SHP77 (cell line): Measurements from ENCODE around the gene SPATA13.
"Not testable (repeated sequence)": the region's sequence is repeated elsewhere in the genome, so short reads cannot be mapped to it uniquely, and the experiment has no call there.

Experiments
- DNase-seq, 2 experiments: peaks; one replicate each; lab custom pipeline; 2025; lab: John Stamatoyannopoulos, UW

SPATA13 gene

DNA sequence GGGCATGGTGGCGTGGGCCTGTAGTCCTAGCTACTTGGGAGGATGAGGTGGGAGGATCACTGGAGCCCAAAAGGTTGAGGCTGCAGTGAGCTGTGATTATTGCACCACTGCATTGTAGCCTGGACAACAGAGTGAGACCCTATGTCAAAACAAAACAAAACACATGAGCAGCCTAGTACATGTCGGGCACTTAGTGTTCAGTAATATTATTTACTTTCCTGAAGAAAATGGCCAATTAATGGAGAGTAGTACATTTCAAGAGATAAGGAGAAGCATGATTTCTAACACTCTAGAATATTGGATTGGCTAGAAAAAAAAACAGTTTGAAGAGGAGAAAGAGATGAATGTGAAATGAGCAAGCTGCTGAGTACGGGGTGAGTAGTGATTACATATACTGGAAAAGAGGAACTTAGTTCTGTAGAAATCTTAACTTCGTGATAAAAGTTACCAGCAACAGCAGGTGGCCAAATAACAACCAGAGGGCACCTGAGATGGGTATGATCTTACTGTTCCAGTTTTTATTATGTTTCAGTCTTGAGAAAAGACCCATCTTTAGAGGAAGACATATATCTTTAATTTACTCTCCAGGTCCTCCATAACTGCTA lies 36.2 kb downstream of the SPATA13 start:
- no peak for DNase-seq

DNA sequence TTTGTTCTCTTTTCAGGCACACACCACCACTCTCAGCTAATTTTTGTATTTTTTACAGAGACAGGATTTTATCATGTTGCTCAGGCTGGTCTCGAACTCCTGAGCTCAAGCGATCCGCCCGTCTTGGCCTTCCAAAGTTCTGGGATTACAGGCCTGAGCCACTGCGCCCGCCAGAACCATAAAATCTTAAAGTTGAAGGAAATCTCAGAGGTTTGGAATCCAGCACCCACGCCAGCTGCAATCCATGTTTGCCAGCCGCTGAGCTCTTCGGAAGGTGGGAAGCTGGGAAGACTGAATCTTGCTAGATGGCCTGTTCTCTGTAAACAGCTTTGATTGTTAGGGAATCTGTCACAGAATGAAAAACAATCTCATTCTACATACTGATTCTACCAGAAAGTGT lies 38.5 kb downstream of the SPATA13 start:
- DNase-seq: no peak

DNA sequence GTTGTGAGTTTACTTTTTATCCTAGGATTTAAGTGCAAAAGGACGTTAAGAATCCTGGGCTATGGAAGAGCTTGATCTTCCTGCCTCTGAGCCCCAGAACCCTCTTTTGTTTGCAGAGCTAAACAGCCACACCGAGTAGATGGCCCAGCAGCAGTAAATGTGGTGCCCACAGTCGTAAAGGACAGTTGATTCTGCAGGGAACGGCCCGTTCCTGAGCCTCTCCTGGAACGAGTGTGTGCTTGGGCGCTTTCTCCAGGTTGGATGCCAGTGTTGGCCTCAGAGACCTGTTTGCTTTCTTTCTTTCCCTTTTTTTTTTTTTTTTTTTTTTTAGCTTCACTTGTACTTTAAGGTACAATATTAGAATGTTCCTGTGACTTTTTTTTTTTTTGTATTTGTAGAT lies 41.7 kb downstream of the SPATA13 start:
- DNase-seq: no peak

DNA sequence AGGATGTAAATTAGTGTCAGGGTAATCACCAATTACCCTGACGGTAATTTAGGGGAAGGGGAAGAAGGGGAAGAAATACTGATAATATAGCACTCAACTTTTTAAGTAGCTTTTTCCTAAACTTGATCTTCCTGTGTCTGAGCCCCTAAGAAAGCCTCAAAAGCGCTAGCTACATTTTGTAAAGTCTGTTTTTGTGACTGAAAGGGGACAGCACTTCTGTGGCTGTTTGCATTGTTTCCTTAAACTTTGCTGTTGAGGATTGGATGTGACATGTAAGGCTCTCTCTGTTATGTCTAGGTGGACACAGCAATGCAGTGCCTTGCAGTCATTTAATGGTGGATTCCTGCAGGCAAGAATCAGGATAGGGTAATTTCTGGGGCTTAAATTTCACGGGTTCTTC lies 42.8 kb downstream of the SPATA13 start:
- DNase-seq: no peak

DNA sequence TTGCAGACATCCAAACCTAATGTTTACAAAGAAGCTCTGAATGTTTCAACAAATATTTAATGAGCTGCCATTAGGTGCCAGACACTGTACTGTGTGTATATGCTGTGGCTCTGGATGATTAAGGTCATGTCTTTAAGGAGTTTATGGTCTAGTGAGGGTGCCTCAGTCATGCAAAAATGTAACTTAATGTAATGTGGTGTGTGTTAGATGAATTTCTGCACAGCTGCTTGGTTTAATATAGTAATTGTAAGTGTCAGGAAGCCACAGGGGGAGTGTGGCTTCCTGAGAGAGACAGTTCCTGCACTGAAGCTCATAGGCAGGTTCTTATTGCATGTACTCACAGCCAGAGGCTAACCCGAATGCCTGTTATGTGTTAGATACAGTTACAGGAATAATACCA lies 43.3 kb downstream of the SPATA13 start:
- no peak for DNase-seq

DNA sequence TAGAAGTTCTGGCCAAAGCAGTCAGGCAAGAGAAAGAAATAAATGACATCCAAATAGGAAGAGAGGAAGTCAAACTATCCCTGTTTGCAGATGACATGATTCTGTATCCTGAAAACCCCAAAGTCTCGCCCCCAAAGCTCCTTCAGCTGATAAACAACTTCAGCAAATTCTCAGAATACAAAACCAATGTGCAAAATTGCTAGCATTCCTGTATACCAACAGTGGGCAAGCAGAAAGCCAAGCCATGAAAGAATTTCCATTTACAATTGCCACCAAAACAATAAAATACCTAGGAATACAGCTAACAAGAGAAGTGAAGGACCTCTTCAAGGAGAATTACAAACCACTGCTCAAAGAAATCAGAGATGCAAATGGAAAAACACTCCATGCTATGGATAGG lies 44.6 kb downstream of the SPATA13 start:
- not testable (repeated sequence) for DNase-seq

DNA sequence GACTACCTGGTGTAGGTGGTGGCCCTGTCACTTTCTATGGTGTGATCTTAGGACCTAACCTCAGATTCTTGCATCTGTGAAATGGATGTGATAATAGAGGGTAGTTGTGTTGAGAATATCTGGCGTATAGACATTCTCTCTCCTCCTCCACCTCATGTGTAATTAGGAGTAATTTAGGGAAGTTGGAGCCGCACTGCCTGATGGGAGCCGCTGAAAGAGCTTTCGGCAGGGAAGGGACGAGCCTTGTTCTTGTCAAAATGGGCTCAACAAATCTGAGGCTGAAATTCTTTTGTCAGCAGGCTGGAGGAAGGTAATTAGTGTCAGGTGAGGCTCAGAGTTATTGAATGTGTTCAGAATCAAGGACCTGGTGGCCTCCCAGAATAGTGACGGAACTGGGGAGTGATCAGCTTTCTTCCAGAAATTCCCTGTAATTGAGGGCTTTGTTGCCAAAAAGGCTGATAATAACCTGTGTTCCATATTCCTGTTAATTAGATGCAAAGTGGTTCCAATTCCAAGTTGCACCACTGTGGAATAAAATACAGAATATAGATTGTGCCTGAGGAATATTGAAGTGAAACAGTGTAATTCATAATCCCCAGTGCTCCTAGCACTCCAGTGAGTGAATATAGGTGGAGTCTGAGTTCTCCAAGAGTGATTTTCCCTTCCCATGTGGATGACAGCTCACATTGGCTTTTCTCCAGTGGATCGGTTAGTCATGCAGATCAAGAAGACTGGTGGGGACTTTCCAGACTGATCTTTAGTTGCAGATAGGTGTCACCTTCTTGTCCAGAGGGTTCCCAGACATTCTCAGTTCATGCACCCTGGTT lies 47.5 kb downstream of the SPATA13 start:
- no peak for DNase-seq

DNA sequence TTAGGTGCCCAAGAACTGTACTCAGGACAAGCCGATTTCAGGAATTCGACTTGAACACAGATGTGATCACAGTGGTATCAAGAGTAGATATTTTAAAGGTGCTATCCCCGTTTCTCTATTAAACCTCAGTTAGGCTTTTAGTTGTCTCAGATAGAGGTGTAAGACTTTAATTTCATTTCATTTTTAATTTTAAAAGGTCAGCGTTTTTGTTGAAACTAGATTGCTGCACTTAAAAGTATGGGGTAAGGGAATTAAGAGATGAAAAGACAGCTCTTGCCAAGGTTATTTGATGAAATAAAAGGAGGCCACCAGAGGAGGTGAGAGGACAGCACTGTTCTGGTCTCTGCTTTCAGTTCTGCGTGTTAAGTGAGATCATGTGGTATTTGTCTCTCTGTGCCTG lies 48.6 kb downstream of the SPATA13 start:
- no peak for DNase-seq

DNA sequence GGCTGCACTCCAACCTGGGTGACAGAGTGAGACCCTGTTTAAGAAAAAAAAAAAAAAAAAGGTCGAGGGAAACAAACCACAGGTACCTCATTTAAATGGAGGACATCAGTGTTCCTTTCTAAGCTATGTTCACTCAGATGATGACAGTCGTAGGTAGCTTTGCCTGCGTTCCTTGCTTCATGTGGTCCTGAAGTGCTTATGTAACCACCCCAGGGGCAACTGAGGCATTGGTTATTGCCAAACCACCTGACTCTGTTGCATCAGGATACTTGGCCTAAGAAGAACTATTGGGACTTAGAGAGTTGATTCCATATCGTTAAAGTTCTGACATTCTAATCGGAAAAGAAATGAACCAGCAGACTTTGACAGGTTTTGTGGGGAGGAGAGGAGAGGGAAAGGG lies 51.7 kb downstream of the SPATA13 start:
- no peak for DNase-seq

DNA sequence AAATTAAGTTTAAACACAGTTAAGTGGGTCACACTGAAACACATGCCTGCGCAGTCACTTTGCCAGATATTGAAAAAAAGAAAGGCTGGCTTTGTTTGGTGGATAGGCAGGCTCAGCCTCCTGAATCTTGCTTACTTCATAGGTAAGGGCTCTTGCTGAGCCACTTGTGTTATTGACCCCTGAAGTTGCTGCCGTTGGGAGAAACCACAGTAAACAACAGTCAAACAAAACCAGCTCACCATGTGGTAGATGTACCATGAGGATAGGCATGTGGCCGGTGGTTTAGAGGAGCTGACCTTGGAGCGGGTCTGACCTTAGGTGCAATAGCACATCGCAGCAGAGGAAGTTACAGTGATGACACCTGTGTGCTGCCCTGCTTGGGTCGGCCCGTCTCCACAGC lies 52.2 kb downstream of the SPATA13 start:
- DNase-seq: no peak

DNA sequence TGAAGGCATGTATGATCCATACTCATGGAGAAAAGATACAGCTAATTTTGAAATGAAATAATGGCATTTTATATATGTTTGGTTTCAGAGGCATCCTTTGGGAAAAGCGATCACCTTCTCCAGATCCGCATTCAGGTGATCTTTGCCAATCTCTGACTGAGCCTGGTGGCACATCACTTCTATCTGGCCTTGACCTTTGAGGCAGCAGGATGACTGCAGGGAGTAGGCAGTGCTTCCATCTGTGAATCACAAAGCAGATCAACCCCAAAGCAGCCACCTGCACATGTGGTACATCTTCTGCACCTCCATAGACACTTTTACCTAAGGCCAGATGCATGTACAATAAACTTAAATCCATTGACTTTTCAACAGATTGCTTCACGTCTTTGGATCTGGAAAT lies 53.4 kb downstream of the SPATA13 start:
- DNase-seq: no peak

DNA sequence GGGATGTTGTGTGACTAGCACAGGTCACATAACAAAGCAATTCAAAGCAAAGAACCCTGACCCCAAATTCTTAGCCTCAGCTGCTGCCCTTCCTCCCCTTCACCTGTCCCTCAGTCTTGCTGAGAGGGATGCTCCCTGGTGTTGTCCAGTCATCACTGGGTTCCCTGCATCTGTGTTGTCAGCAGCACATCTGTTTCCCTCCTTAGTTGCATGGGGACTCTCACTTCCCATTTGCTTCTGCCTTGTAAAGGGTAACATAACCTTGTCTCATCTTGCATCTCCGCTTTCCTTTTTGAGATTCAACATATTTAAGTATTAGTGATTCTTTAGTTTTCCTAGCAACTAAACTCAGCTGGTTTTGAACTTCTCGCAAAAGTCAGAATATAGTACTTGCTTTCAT lies 54.0 kb downstream of the SPATA13 start:
- DNase-seq: no peak

DNA sequence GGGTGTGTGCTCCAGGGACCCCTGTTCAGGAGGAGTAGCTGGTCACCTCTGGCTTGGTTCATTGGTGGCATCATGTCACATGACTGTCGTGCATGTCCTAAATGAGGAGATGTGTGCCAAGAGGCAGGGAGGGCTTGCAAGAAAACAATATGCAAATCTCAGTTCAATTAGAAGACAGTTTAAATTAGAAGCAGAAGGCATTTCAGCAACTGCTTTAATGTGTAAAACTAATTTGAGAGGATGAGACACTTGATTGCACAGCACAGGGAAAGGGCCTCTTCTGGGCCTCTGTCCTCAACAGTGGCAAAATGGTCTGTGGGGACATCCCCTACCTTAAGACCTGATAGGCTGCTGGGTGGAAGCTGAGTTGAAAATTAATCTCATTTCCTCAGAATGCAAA lies 54.6 kb downstream of the SPATA13 start:
- DNase-seq: no peak

DNA sequence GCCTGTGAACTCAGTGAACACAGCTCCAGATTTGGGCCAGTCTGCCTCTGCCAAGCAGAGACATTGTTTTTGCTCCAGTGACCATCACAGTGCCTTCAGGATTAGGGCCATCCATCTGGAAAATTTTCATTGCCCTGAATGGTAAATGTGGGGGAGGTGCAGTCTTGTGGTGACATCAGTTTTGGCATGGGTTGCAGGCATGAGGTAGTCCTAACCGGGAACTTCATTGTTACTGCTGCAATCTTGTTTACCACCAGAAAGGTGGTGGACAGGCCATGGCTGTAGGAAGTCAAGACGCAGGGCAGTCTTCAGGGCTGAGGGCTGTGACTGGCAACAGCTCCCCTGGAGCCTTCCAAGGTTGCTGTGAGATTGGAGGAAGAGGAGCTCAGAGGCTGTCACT lies 55.2 kb downstream of the SPATA13 start:
- DNase-seq: no peak

DNA sequence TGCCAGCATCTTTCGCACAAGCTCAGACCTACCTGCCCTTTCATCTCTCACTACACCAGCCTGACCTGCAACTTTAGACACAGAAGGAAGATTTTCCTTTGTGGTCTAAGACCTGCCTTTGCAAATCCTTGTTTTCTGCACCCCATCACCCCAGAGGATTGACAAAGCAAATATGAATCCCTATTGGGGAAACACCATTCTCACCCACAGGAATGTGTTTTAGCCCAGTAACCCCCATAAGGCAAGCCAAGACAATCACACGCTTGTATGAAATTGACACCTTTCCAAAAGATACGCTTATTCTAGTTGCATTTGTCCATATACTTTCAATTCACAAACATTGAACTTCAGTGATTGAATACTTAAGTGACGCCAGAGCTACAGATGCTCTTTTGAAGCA lies 55.7 kb downstream of the SPATA13 start:
- DNase-seq: no peak

DNA sequence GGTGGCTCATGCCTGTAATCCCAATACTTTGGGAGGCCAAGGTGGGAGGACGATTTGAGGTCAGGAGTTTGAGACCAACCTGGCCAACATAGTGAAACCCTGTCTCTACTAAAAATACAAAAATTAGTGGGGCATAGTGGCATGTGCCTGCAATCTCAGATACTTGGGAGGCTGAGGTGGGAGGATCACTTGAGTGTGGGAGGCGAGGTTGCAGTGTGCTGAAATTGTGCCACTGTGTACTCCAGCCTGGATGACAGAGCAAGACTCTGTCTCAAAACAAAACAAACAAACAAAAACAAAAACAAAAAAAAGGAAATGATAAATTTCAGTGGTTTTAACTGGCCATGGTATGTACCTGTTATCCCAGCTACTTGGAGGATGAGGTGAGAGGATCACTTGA lies 56.3 kb downstream of the SPATA13 start:
- DNase-seq: not testable (repeated sequence)

DNA sequence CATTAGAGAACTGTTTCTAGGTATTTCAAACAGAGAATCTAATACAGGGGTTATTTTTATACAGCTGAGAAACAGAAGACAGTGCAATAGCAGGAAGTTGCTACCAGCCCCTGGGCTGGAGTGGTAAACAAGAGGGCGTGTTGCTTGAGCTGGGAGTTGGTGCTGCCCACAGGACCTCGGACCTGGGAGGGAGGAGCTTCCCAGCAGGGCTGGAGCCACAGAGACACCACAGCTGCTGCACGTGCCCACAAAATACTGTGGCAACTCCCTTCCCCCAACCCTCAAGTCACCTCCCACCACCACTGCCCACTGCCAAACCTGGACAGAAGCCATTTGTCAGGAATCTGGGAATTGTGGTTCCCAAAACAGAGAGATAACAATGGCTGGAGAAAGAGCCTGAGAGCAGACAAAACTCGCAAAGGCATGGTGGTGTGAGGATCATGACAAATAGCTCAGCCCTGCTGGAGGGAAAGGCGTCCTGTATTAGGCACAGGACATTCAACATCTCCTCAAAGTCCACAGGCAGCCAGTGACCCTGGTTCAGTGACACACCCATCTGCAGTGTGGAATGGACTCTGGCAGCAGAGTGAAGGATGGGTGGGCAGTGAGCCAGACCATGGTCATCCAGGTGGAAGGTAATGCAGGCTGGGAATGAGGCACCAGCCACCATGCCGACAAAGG lies 57.2 kb downstream of the SPATA13 start:
- no peak for DNase-seq

DNA sequence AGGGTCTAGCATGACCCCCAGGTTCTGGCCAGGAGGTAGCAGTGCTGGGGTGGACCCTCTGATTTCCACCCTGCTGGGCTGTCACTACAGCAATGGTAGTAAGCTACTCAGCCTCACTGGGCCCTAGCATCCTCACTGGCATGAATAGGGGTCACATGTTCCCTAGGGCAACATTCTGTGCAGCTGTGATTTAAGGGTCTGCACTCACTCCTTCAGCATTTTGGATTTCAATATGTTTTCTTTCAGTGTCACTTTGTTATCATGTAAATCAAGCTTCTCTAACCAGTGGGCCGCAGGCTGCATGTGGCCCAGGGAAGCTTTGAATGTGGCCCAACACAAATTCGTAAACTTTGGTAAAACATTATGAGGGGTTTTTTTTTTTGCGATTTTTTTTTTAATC lies 57.8 kb downstream of the SPATA13 start:
- DNase-seq: no peak

DNA sequence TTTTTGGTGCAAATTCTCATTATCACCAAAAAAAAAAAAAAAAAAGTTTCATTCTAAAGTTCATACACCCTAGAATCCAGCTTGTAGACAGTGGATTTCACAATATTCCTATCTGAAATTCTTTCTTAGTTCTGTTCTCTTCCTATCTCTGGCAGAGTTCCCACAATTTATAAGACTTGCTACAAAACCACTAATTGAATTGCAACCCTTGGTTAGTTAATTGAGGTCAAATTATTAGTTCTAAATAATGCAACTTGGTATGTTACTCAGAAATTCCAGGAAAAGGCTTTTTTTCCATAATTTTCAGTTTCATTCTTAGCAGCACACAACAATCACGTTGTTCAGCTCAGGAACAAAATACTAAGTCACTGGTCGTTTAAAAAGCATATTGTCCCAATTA lies 58.5 kb downstream of the SPATA13 start:
- DNase-seq: no peak

DNA sequence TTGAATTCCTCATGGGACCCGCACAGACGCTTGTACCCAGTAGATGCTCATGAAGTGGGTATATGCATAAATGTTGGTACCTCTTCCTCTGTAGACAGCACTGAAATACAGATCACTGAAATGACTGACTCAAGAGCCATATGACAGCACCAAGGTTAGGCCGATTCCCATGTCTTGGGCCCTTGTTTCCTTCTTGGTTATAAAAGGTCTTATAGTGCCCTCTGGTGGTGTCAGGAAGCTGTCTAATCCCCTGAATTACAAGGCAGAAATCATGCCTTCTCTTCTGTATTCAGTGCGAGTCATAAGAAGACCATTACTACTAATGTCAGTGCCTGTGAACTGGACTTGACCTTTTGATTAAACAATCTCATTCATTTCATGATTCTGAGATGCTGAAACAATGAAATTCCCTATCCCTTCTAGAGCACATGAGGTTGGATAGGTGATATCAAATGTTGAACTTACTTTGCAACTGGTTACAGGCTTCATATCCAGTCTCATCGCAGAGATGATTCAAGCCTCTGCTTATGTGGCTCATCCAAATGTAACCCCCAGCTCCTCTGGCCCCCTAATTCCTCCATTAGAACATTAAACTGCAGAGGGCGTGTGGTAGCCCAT lies 59.7 kb downstream of the SPATA13 start:
- peak; percentile 67 to 69 for DNase-seq

DNA sequence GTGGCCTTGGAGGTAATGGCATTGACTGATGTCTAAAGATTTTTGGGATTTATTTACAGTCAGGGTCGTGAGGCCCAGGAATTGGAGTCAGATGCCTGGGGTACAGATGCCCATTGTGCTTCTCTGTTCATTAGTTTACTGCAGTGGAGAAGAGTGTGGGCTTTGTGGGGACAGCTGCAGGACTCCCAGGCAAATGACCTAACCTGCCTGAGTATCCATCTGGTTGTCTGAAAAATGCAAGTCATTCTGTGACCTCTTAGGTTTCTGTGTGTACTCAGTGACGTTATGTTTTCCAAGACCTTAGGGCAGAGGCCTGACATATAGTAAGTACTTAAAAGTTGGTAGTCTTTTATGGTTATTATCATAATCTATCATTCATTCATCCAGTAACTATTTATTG lies 60.5 kb downstream of the SPATA13 start:
- DNase-seq: peak in 1 of 2 experiments; percentile 31

DNA sequence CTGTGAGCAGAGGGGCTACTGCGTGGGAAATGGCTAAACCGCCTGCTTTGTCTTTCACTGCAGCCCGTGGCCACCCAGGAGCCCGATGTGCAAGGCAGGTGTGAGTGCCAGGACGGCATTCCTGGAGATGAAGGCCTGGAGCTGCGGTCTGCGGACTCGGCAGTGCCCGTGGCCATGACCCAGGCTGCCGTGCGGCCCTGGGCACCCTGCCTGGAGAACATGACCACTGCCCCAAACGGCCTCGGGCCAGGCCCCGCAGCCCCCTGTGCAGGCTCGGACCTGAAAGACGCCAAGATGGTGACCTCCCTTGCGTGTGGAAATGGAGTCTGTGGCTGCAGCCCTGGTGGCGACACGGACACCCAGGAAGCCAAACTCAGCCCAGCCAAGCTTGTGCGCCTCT lies 62.2 kb downstream of the SPATA13 start:
- DNase-seq: no peak
